ENCODE results near the gene METAP1.

- no peak for TF ChIP-seq CTCF (IDR thresholded peaks at IDR 0.05; ENCODE audit: low read length)
- no peak for TF ChIP-seq EZH2 (optimal IDR thresholded peaks at IDR 0.05; ENCODE audit: low read depth, low read length)
Observed at GRCh38 chr4:99011910-99012309, 16.4 kb downstream of the METAP1 start.
